HG02588 (cell line): ENCODE data around the gene PRXL2A.
"Not testable (repeated sequence)": the region's sequence is repeated elsewhere in the genome, so short reads cannot be mapped to it uniquely, and the experiment has no call there.

ENCODE experiments used
- ATAC-seq: cut with Tn5 transposase; IDR thresholded peaks from one replicate; pipeline ENCODE4 v1.9.1; 2021; ENCODE audit warnings: mild to moderate bottlenecking, moderate library complexity; ENCODE audit not compliant: unreplicated experiment

The PRXL2A gene

DNA sequence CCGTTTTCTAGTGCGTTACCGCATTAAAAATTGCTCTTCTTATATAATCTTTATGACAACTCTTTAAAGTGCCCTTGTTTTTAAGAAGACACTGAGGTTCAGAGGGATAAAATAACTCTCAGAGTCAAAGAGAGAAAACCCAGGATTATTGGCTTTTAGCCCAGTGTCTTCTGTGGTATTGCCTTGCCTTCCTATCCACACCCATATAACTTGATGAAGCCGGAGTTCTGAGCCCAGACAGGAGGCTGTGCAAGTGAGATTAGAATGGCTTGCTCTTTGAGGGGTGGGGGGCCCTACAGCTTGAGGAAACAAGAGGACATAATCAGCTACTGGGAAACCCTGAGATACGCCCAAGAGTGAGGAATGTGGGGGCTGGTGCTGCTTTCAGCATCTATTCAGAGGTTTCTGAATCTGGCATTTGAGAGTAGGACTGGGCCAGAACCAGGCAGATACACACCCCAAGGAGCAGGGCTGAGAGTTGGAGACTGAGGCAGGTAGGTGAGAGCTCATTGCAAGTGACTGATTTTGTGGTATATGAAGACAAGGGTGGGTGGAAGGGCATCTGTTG is 2.3 kb downstream of the PRXL2A start:
- no peak for ATAC-seq

DNA sequence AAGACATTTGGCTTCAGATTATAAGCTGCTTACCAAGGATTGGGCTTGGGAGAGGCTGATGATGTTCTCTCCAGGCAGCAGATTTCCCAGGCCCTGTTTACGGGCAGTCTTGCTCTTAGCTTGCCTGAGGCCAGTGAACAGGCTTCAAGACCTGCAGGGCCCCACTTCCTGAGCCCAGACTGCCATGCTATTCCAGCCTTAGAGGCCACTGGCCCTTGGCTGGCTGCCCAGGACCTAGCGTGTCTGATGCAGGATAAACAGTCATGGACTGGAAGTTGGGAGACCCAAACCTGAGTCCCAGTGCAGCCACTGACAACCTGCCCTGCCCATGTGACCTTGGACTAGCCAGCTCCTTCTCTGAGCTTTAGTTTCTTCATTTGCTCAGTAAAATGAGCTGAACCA is 2.9 kb downstream of the PRXL2A start:
- ATAC-seq: no peak

DNA sequence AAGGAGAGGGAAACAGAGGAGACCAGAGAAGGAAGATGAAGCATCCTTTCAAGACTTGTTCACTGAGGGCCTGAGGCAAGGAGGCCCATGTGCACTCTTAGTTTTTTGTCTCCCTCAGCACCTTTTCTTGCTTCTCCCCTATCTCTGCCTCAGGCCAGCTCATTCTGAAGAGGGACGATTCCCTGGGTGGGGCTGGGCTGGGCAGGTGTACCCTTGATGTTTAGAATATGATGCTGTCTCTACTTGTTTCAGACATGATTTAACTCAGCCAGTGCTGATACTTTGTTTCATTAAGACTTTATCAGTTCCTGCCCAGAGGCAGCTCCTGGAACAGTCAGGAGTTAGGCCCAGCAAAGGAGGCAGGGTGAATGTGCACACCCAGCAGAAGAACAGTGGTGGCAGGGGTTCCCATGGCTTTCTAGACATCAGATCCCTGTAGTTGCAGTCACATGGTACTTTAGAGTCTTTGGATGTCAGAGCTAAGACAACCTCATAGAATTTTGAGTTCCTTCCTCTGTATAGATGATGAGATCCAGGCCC is 3.4 kb downstream of the PRXL2A start:
- no peak for ATAC-seq

DNA sequence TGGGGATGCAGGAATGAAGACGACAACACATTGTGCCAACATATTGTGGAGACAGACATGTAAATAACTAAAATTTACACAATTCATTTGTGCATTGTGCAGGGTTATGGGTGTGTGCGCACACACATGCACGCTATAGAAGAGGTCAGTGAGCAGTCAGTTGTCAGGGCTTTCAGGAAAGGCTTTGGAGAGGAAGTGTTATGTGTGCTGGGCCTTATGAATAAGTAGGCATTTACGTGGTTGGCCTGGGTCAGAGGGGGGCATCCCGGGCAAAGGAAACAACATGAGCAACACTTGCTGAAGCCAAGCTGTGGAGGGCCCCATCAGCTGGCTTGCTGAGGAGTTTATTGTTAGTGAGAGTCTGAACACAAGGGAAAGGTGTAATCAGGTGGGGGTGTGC is 4.1 kb downstream of the PRXL2A start:
- ATAC-seq: no peak

DNA sequence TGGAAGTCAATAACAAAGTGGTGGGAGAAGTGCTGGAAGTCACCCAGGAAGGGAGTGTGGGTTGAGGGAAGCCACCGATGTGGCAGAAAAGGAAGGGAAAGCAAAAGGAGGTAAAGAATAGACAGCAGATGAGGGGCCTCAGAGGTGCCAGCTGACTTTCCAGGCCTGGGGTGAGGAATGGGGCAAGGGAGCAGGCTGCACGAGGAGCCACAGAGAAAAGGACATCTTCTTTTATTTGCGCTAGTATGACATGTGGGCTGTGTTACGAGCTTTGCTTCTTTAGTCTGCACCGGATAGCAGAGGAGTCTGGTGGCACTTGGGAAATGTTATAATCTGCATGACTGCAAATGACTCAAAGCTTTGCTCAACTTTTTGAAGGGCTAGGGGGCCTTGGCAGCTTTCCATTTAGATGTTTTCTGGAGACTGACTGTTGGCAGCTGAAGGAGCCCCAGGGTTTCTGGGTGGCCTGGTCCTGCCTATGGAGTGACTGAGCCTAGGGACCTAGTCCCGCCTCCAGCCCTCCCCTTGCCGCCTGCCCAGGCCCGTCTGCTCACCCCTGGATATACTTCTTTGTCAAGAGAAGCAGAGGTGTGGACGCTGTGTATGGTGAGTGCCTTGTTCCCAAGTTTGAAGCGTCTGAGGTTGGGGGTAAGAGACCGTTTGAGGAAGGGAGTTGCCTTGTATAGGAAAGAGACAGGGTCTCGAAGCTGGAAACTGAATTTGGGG is 5.1 kb downstream of the PRXL2A start:
- ATAC-seq: no peak

DNA sequence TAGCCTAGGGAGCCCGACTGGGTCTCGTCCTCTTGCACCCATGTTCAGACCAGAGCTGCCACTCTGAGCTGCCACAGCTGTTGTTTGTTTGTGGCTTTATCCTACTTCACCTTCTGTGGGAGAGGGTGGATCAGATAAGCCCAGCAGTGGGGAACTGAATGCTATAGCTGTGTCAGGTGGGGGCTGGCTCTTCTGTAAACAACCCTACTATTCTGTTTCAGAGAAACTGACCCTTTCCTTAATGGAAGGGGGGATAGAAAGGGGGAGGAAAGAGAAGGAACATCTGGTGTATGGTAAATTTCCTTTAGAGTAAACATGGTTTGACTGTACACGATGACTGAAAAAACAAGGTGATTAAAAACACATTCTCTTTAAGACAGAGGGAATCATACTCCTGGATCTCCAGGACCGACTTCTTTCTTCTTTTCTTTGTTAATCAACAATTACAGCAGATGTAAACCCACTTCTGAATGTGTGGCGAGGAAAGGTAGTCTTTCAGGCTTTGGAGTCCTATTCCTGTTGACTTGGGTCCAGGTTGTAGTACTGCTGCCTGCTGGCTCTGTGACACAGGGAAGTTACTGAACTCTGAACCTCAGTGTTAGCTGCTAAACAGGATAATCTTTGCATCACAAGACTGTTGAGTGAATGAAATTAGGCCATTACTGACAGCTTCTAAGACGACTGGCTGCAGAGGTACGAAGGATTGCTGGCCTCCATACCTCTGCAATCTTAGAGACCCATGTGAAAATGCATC is 6.0 kb downstream of the PRXL2A start:
- no peak for ATAC-seq

DNA sequence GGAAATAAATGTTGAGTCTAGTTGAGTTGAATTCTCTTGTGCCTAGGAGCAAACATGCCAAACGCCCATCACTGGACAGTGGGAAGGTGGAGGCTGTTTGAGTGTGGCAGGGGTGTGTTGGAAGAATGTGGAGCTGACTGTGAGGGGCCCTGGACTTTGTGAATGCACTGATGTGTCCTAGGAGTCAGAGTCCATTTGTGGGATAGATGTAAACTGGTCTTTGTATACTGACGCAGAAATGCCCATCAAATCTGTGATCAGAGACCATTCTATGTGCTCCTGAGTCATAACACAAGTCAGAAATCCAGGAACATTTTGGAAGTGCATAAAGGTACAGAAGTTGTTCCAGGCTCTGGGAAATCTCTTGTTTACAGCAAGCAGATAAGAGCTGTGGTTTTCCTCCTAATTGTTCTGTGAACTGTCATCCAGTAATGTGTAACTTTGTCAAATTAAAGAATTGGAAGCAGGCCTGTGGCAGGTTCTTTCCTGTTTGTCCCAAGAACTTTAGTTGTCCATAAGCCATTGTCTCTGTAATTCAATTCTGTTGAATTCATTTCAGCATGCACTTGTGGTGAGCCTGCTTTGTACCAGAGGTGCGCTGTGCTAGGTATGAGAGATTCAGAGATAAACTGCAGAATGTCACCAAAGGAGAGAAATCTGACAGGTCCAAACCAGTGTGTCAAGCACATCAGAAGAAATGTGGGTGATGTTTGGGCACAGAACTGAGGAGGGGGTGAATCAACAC is 7.6 kb downstream of the PRXL2A start:
- no peak for ATAC-seq

DNA sequence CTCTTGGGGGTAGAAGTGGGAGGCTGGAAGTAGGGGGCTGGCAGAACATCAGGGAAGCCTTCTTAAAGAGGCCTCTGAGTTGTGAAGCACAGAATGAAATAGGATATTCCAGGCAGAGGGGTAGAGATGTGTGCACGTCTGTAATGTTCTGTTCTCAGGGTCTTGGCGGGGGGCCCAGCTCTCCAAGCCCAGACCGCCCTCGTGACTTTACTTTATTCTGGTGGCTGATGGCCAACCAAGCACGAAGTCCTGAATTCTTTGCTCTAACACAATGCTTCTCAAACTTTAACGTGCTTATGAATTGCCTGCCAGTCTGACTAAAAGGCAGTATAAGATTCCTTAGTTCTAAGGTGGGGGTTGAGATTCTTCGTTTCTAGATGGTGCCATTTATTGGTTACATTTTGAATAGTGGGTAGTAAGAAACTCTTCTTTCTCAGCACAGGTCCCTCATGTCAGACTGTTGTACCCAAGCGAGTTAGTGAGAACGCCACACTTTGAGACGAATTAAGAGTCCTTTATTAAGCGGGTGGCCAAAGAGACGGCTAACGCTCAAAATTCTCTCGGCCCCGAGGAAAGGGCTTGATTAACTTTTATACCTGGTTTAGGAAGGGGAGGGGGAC is 8.2 kb downstream of the PRXL2A start:
- no peak for ATAC-seq

DNA sequence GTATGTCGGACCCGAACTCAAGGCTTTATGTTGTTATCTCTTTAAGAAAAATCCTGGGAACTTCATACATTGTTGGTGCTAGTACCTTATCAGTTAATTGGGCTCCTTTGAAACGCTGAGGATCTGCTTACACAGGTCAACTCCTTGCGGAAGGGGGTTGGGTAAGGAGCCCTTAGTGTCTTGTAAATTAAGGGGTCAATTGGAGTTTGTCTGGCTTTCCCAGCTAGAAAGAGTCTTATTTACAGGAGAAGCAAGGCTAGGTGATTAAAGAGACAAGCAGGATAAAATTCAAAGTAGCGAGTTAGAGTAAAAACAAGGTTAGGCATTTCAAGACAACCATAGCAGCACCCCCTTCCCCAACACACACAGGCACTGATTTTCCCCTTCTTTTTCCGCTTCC is 8.9 kb downstream of the PRXL2A start:
- ATAC-seq: not testable (repeated sequence)

DNA sequence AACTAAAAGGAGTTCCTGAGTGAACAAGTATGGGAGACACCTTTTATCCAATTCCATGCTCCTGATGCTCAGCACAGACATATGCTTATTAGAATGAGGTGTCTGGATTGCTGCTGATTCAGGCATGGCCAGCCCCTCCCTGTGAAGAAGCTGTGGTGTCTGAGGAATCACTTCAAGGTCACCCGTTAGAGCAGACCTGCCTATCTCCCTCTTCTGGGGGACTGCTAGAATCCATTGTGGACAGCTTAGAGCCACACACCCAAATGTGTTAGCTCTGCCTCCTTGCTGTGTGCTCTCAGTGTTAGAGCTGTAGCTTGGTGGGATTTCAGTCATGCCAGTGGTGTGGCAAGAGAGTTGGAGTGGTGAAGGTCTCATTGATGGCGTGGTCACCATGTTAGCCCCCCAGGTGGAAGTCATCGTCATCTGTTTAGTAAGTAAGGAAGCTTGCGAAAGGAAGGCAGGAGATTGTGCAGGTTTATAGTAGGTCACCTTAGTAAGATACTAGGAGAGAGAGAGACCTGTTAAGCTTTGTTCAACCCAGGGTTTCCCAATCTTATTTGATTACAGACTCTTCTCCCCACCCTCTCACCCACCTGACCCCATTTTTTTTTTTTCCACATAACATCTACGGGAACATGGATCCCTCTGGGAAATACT is 12.8 kb downstream of the PRXL2A start:
- ATAC-seq: no peak

DNA sequence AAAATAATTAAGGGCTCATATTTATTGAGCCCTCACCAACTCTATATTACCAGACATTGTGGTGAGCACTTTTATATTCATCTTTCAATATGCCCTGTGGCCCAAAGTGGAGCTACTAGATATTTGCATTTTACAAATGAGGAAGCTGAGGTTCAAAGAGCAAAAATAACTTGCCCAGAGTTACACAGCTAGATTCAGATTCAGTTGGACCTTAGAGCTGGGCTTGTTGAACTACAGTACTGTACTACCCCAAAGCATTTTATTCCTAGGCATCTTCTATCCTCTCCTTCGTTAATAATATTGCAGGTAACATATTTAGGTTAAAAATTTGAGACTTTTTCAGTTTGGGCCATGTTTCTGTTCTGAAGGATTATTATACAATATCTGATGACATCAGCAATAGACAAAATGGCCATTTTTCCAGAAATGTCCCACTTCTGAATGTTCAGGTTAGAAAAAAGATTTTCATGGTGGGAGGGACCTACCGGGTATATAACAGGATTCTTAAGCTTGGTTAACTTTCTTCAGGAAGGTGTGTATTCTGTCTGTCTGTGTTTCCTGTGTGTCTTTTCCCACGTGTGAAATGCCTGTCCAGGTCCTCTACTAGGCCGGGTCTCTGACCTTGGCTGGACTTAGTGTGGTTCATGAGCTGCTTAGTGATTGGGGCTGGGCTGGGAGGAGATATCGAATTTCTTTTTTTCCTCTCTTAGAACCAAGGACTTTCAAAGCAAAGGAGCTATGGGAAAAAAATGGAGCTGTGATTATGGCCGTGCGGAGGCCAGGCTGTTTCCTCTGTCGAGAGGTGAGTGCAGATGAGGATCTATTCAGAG is 13.6 kb downstream of the PRXL2A start:
- ATAC-seq: peak; percentile 77

DNA sequence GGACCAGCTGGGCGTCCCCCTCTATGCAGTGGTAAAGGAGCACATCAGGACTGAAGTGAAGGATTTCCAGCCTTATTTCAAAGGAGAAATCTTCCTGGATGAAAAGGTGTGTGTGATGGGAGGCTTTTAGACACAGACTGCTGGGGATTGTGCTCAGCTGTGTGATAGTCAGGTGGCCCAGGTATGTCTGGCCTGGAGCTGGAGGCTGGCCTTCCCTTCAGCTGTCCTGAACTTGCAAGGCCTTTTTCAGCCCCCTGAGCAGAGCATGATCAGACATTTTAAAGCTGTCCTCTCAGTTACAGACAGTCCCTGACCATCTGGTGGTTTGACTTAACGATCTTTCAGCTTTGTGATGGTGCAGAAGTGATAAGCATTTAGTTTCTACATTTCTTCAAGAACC is 17.6 kb downstream of the PRXL2A start:
- no peak for ATAC-seq

DNA sequence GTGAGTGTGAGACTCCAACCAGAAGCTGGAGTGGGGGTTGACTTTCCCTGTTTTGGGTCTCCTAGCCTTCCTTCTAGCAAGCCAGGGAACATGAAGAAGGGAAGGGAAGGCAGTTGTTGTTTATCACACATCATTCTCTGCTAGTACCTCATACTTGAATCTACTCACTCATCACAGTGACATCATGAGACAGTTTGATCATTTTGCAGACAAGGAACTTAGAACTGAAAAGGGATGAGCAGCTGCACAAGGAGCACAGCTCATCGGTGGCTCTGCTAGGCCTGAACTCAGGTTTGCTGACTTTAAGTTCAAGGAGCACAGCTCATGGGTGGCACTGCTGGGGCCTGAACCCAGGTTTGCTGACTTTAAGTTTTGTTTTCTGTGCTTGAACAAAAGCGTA is 19.2 kb downstream of the PRXL2A start:
- no peak for ATAC-seq

DNA sequence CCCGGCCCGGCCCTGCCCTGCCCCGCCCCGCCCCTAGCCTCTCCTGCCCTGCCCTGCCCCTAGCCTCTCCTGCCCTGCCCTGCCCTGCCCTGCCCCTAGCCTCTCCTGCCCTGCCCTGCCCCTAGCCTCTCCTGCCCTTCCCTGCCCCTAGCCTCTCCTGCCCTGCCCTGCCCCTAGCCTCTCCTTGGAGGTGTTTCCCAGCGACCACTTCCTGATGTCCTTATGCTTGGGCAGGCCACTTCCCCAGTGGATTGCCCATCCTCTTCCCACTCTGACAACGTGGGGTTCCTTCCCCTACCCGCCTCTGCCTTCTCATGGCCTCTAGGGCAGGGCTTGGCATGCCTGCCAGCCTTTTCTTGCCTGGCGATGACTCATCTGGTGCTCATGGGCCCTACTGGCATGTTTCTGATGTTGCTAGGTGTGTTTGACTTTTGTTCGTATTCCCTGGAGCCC is 21.2 kb downstream of the PRXL2A start:
- ATAC-seq: no peak

DNA sequence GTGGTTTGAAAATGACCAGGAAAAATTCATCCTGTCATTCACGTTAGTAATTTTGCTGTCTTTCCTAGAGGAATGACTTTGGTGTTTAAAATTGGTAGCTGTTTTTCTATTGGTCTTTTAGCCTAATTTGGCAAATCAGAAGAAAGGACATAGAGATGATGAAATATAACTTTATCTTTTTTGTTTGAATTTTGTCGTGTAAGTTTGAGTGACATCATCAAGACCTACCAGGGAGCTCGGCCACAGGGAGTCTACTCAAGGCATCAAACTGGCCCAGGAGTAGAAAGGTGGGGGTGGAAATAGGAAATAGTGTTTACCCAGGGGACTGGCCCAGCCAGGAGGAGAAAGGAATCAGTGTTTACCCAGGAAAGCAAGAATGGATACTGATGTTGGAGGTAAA is 24.8 kb downstream of the PRXL2A start:
- no peak for ATAC-seq

DNA sequence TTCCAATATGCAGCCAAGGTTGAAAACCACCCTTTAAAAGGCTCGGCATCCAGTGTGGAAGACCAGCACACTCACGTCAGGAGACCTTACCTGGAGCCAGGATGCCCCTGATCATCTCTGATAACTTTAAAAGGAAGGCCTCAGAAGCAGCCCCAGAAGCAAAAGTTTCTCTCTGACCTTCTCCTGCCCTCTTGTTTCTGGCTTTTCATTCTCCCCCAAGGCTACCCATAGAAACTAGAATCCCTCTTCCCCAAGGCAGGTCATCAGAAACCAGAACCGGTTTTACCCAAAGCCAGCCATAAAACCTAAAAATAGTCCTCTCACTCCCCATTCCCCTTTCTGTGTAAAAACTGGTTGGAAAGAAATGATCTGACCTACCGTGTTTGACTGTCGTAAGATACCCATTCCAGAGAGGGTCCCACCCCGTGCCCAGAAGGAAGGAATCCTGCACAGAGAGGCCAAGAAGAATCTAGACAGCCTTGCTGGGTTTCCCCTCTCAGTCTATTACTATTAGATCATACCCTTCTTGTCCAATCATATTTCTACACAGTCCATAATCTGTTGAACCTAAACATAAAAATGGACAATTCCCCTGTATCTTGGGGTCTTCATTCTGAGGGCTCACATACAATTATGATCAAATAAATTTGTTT is 28.2 kb downstream of the PRXL2A start:
- ATAC-seq: no peak

DNA sequence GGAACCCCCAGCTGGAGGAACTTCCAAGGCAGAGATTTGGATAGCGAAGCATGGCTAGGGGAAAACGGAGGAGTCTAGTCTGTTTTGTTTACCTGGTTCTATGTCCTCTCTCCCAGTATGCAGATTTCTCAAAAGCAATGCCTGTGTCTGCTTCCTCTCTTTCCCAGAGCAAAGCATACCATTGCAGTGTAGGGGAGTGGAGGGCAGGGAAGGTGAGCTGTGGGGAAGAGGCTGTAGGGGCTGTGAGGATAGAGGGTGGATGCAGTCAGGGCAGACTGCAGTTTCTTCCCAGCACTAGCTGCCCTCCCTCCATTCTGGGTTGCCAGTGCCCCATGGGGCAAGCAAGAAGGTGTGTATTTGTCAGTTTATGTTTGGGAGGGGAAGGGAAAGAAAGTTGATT is 28.9 kb downstream of the PRXL2A start:
- no peak for ATAC-seq

DNA sequence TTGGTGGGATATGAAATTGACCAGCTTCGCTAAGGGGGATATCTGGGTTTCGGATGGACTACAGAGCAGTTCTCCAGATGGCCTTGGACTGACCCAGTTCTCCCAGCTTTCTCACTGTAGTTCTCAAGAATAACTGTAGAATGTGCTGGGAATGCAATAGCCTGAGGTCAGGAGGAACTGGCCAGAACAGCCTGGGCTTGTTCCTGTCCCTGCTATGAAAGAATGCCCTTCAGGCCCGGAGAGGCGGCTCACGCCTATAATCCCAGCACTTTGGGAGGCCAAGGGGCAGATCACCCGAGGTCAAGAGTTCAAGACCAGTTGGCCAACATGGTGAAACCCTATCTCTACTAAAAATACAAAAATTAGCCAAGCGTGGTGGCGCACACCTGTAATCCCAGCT is 33.5 kb downstream of the PRXL2A start:
- no peak for ATAC-seq

DNA sequence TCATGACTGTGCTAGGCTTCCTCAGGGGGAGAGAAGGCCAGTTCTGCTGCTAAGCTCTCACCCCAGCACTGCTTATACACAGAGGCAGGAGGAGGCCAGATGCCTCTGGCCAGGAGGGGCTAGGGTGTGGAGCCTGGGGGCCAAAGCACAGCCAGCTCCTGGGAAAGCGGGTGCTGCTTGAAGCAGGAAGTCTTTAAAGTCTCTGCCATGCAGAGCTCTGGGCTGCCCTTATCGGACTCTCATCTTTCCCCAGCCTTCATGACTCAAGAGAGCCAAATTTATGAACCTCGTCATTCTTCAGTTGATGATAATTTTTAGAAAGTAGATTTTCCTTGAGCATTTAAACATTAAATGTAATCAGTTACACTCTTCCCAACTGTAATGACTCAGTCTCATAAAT is 34.5 kb downstream of the PRXL2A start:
- no peak for ATAC-seq
